IMR-90 (cell line): ENCODE results near the gene TRIM10. TPM values are rescaled to one million over a fixed set of nuclear protein-coding genes. Genes with fewer than 3 reads are reported as not detected.
A peak's percentile ranks its signal among the peaks of the same experiment; 100 is the strongest.

Source experiments
- ATAC-seq: fragments of 200-7000 bp; cut with Tn5 transposase; 2 replicates; pipeline ENCODE4 v1.9.1; 2020; ENCODE audit warnings: low read depth, mild to moderate bottlenecking, moderate library complexity
- BruUV-seq: library from RNA; stranded (reverse); fragments of 400-500 nt; replicated peaks from 2 replicates; lab custom pipeline; 2021; lab: Mats Ljungman, UMichigan
- CTCF ChIA-PET: fragments of 300-600 bp; formaldehyde crosslinking; extraction: SDS; loops from one replicate; lab custom pipeline; 2021; ENCODE audit warnings: antibody characterized with exemption; lab: Yijun Ruan, JAX
- POLR2A ChIA-PET: fragments of 300-600 bp; sonication (Branson Sonifier 250); formaldehyde crosslinking; loops from one replicate; lab custom pipeline; 2022; ENCODE audit warnings: antibody characterized with exemption; ENCODE audit not compliant: unreplicated experiment; lab: Charles Lee
- DNase-seq: peaks from one replicate; pipeline ENCODE4 v3.0.0; 2013
- H2AFZ ChIP-seq: replicated peaks from 2 replicates; pipeline ENCODE3; 2013; ENCODE audit warnings: low read length, mild to moderate bottlenecking; ENCODE audit not compliant: poor library complexity
- H2AK5ac ChIP-seq: 2 replicates; pipeline ENCODE4 v1.6.1; 2013; ENCODE audit warnings: low read depth, low read length, inconsistent platforms
- H2AK9ac ChIP-seq: replicated peaks from 2 replicates; pipeline ENCODE3; 2013; ENCODE audit warnings: mild to moderate bottlenecking, low read depth, low read length, moderate library complexity; ENCODE audit not compliant: poor library complexity
- H2BK120ac ChIP-seq: 2 replicates; pipeline ENCODE4 v1.6.1; 2013; ENCODE audit warnings: low read depth, low read length, inconsistent platforms
- H2BK15ac ChIP-seq: 3 replicates; pipeline ENCODE4 v1.6.1; 2013; ENCODE audit warnings: low read depth, low read length, inconsistent platforms
- H2BK20ac ChIP-seq: 2 replicates; pipeline ENCODE4 v1.6.1; 2013; ENCODE audit warnings: low read depth, mild to moderate bottlenecking, inconsistent platforms, low read length, moderate library complexity
- H2BK5ac ChIP-seq: 2 replicates; pipeline ENCODE4 v1.6.1; 2013; ENCODE audit warnings: mild to moderate bottlenecking, low read depth, low read length, inconsistent platforms; ENCODE audit not compliant: poor library complexity, severe bottlenecking
- H3K14ac ChIP-seq: replicated peaks from 2 replicates; pipeline ENCODE4 v1.6.1; 2013; ENCODE audit warnings: low read depth, low read length, inconsistent platforms
- H3K18ac ChIP-seq: 2 replicates; pipeline ENCODE4 v1.6.1; 2013; ENCODE audit warnings: low read depth, low read length, control low read depth
- H3K23ac ChIP-seq: 2 replicates; pipeline ENCODE4 v1.6.1; 2013; ENCODE audit warnings: low read depth, low read length, inconsistent platforms
- H3K27ac ChIP-seq: 2 replicates; pipeline ENCODE4 v1.5.1; 2013; ENCODE audit warnings: mild to moderate bottlenecking, control low read depth, low read length; ENCODE audit not compliant: insufficient read depth
- H3K27me3 ChIP-seq: 2 replicates; pipeline ENCODE4 v1.6.1; 2013; ENCODE audit warnings: low read length; ENCODE audit not compliant: control insufficient read depth, insufficient read depth
- H3K36me3 ChIP-seq: 2 replicates; pipeline ENCODE4 v1.6.1; 2013; ENCODE audit warnings: low read length, mixed read lengths; ENCODE audit not compliant: control insufficient read depth, insufficient read depth
- H3K4ac ChIP-seq: 2 replicates; pipeline ENCODE4 v1.6.1; 2013; ENCODE audit warnings: low read depth, low read length, inconsistent platforms
- H3K4me1 ChIP-seq: 2 replicates; pipeline ENCODE4 v1.6.1; 2013; ENCODE audit warnings: low read length, mixed read lengths; ENCODE audit not compliant: control insufficient read depth, insufficient read depth
- H3K4me2 ChIP-seq: 2 replicates; pipeline ENCODE4 v1.6.1; 2013; ENCODE audit warnings: low read depth, mild to moderate bottlenecking, control low read depth, low read length, moderate library complexity
- H3K4me3 ChIP-seq: 2 replicates; pipeline ENCODE4 v1.5.1; 2013; ENCODE audit warnings: low read depth, mild to moderate bottlenecking, control low read depth, low read length, moderate library complexity; ENCODE audit not compliant: insufficient read depth
- H3K56ac ChIP-seq: 2 replicates; pipeline ENCODE4 v1.6.1; 2013; ENCODE audit warnings: low read length, inconsistent platforms; ENCODE audit not compliant: insufficient read depth; ENCODE audit errors: extremely low read depth
- H3K79me1 ChIP-seq, 2 experiments: 2 replicates each; pipeline ENCODE4 v1.6.1; 2013; ENCODE audit warnings: low read length in 2 of 2, inconsistent platforms in 1 of 2, low read depth in 1 of 2
- H3K9ac ChIP-seq: 2 replicates; pipeline ENCODE4 v1.6.1; 2013; ENCODE audit warnings: low read depth, low read length, control low read depth
- H3K9me1 ChIP-seq: 2 replicates; pipeline ENCODE4 v1.6.1; 2013; ENCODE audit warnings: low read length, inconsistent platforms; ENCODE audit not compliant: insufficient read depth
- H3K9me3 ChIP-seq: 2 replicates; pipeline ENCODE4 v1.6.1; 2013; ENCODE audit warnings: low read length; ENCODE audit not compliant: control insufficient read depth, insufficient read depth
- H4K20me1 ChIP-seq: 2 replicates; pipeline ENCODE4 v1.6.1; 2013; ENCODE audit warnings: low read length, inconsistent platforms; ENCODE audit not compliant: insufficient read depth
- H4K5ac ChIP-seq: 2 replicates; pipeline ENCODE4 v1.6.1; 2013; ENCODE audit warnings: mild to moderate bottlenecking, low read depth, low read length, control low read depth
- H4K8ac ChIP-seq, 2 experiments: 2 replicates each; pipeline ENCODE4 v1.6.1; 2013; ENCODE audit warnings: low read depth in 2 of 2, low read length in 2 of 2, control low read depth in 1 of 2, inconsistent platforms in 1 of 2
- H4K91ac ChIP-seq: 2 replicates; pipeline ENCODE4 v1.6.1; 2013; ENCODE audit warnings: low read depth, low read length, inconsistent platforms; ENCODE audit not compliant: insufficient read depth
- BHLHE40 ChIP-seq: fragments of 150-350 bp; IDR thresholded peaks from 2 replicates; pipeline ENCODE4 v1.6.1; 2016; ENCODE audit warnings: mild to moderate bottlenecking, low read depth, low read length
- CTCF ChIP-seq: conservative IDR thresholded peaks from 2 replicates; pipeline ENCODE4 v1.5.1; 2012; ENCODE audit warnings: mild to moderate bottlenecking, low read depth, low read length, improper control_type of control experiment
- WGBS, 2 experiments: methylation state at CpG; one replicate each; pipeline versions ENCODE4 v1.1.5 to v1.1.7; 2013; ENCODE audit warnings: missing lambda C conversion rate in 2 of 2; ENCODE audit not compliant: insufficient read length in 1 of 2; ENCODE audit errors: extremely low coverage in 2 of 2; 5-methylcytosine and 5-hydroxymethylcytosine counted together
- dilution Hi-C: fragments of 300-500 bp; cut with HindIII; formaldehyde crosslinking; loops from one replicate; pipeline ENCODE4 v1.14.3; 2018; ENCODE audit warnings: low sequenced_read_pairs; ENCODE audit not compliant: unreplicated experiment
- in situ Hi-C: fragments of 300-500 bp; cut with MboI; formaldehyde crosslinking; loops from 3 replicates; pipeline ENCODE4 v1.14.3; 2019; ENCODE audit warnings: low sequenced_read_pairs, inconsistent platforms, mixed read lengths
- intact Hi-C: fragments of 100-400 bp; cut with micrococcal nuclease; formaldehyde crosslinking; loops from 2 replicates; pipeline ENCODE4 v1.10.0; 2022
- polyA plus RNA-seq, 3 experiments: library from polyadenylated mRNA; depleted of rRNA; stranded (reverse); fragments of >200 nt; gene quantifications; 2 replicates each; pipeline ENCODE4 v1.2.3, GENCODE V29; 2012; ENCODE audit warnings: low replicate concordance in 1 of 3
- total RNA-seq: library from RNA; depleted of rRNA; stranded (reverse); fragments of >200 nt; gene quantifications from 2 replicates; pipeline ENCODE4 v1.2.3, GENCODE V29; 2012

Gene TRIM10
- total and polyA plus RNA-seq, 2 of the 4 experiments (the other 2 are of a cell fraction) = not detected

GRCh38 chr6:30150671-30151395 is 10.2 kb downstream of the TRIM10 start:
- Histone ChIP-seq H4K20me1 (no peaks in the 10 kb centered on the region), H2BK20ac (no peak overlapping the region), H2BK120ac (no peak overlapping the region), H3K9me1 (no peaks in the 10 kb centered on the region), H3K18ac (no peak overlapping the region), H3K56ac (no peak overlapping the region), H4K91ac (no peak overlapping the region), H3K14ac (no peak overlapping the region), H3K9me3 (no peaks in the 10 kb centered on the region), H3K79me1 (no peaks in the 10 kb centered on the region), H2AFZ (no peak overlapping the region), H3K9ac (no peak overlapping the region), H2AK9ac (no peak overlapping the region), H3K36me3 (no peaks in the 10 kb centered on the region), H3K4me3 (no peak overlapping the region), H2AK5ac (no peak overlapping the region), H3K27me3 (peaks cover 31% of the 10 kb centered on the region), H2BK15ac (no peak overlapping the region), H4K5ac (no peak overlapping the region), H3K4me1 (no peaks in the 10 kb centered on the region), H3K4ac (no peak overlapping the region), H3K23ac (no peak overlapping the region), H3K27ac (no peak overlapping the region), H4K8ac (no peak overlapping the region), H3K4me2 (no peak overlapping the region), H2BK5ac (no peak overlapping the region)
- POLR2A ChIA-PET = no interaction called here
- 73% methylated on average over 7 of the region's 10 CpGs; no CpG with 5 or more reads in 1 of the 2 experiments for WGBS, 2 experiments
- intact Hi-C loops (no loop called here), dilution Hi-C loops (no loop called here), in situ Hi-C loops (no loop called here)
- CTCF ChIA-PET = no interaction called here
- ATAC-seq = no peak
- DNase-seq = peak; percentile 8
- no TSS peak for BruUV-seq
- TF ChIP-seq CTCF (no peak), BHLHE40 (no peak)
